Measurements from ENCODE around the gene LRP5.

Gene LRP5

GRCh38 chr11:68454767-68455166 is 142.4 kb downstream of the LRP5 start:
- Histone ChIP-seq H2BK120ac (ENCODE audit: low read depth, low read length) (no peak overlapping the region), H2AK5ac (ENCODE audit: low read length, severe bottlenecking) (no peak overlapping the region), H3K23ac (ENCODE audit: low read length in 2 of 2) (no peak overlapping the region), H2BK12ac (ENCODE audit: low read length in 2 of 2) (no peak overlapping the region), H3K18ac (ENCODE audit: low read depth in 1 of 2, low read length in 2 of 2) (no peak overlapping the region), H3K4me3 (ENCODE audit: insufficient read depth in 1 of 2, low read depth in 1 of 2, low read length in 2 of 2) (no peak overlapping the region), H4K91ac (ENCODE audit: low read length) (no peak overlapping the region), H3K14ac (ENCODE audit: low read length in 2 of 2) (no peak overlapping the region), H3K27me3 (ENCODE audit: control insufficient read depth in 1 of 2, insufficient read depth in 1 of 2, low read length in 2 of 2) (peaks cover 0 to 15% of the 10 kb centered on the region in 2 experiments), H3K27ac (ENCODE audit: low read length, poor library complexity, severe bottlenecking) (no peak overlapping the region), H2AFZ (ENCODE audit: low read depth, low read length) (no peak overlapping the region), H3K9me3 (ENCODE audit: control insufficient read depth, low read length) (no peaks in the 10 kb centered on the region), H2BK5ac (ENCODE audit: low read depth, low read length, poor library complexity, severe bottlenecking) (no peak overlapping the region), H3K4me1 (ENCODE audit: control insufficient read depth, insufficient read depth, low read depth, low read length) (peaks cover 2% of the 10 kb centered on the region), H3K9ac (ENCODE audit: low read length) (no peak overlapping the region), H4K8ac (ENCODE audit: low read length) (no peak overlapping the region), H2BK15ac (ENCODE audit: low read depth, poor library complexity, severe bottlenecking) (no peak overlapping the region), H3K4ac (ENCODE audit: low read depth in 1 of 2, low read length in 2 of 2) (no peak overlapping the region), H3K36me3 (ENCODE audit: control insufficient read depth in 1 of 2, insufficient read depth in 2 of 2, low read depth in 1 of 2, low read length in 2 of 2) (peaks cover 0 to 3% of the 10 kb centered on the region in 2 experiments), H3K4me2 (ENCODE audit: low read length, poor library complexity, severe bottlenecking) (no peak overlapping the region), H3K79me1 (replicated peaks; ENCODE audit: low read length, poor library complexity, severe bottlenecking) (no peaks in the 10 kb centered on the region)
- no peak for DNase-seq
- WGBS = 61% methylated on average over 8 of the region's 8 CpGs

- no peak overlapping the region for H4K91ac ChIP-seq (ENCODE audit: low read length)
- H2BK120ac ChIP-seq (ENCODE audit: low read depth, low read length) = no peak overlapping the region
- no peak overlapping the region for H3K23ac ChIP-seq (ENCODE audit: low read length in 2 of 2)
- H3K27ac ChIP-seq (ENCODE audit: low read length, poor library complexity, severe bottlenecking) = no peak overlapping the region
- H2BK5ac ChIP-seq (ENCODE audit: low read depth, low read length, poor library complexity, severe bottlenecking) = no peak overlapping the region
- H3K4me3 ChIP-seq (ENCODE audit: insufficient read depth in 1 of 2, low read depth in 1 of 2, low read length in 2 of 2) = no peak overlapping the region
- H4K8ac ChIP-seq (ENCODE audit: low read length) = no peak overlapping the region
- H3K9me3 ChIP-seq (ENCODE audit: control insufficient read depth, low read length) = no peaks in the 10 kb centered on the region
- no peak overlapping the region for H3K4me2 ChIP-seq (ENCODE audit: low read length, poor library complexity, severe bottlenecking)
- no peak for DNase-seq
- H2AK5ac ChIP-seq (ENCODE audit: low read length, severe bottlenecking) = no peak overlapping the region
- no peak overlapping the region for H3K18ac ChIP-seq (ENCODE audit: low read depth in 1 of 2, low read length in 2 of 2)
- H3K79me1 ChIP-seq (replicated peaks; ENCODE audit: low read length, poor library complexity, severe bottlenecking) = no peaks in the 10 kb centered on the region
- no peaks in the 10 kb centered on the region for H3K36me3 ChIP-seq (ENCODE audit: control insufficient read depth in 1 of 2, insufficient read depth in 2 of 2, low read depth in 1 of 2, low read length in 2 of 2)
- H2BK12ac ChIP-seq (ENCODE audit: low read length in 2 of 2) = no peak overlapping the region
- H3K14ac ChIP-seq (ENCODE audit: low read length in 2 of 2) = no peak overlapping the region
- peaks cover 2% of the 10 kb centered on the region for H3K4me1 ChIP-seq (ENCODE audit: control insufficient read depth, insufficient read depth, low read depth, low read length)
- H2AFZ ChIP-seq (ENCODE audit: low read depth, low read length) = no peak overlapping the region
- H3K9ac ChIP-seq (ENCODE audit: low read length) = no peak overlapping the region
- H2BK15ac ChIP-seq (ENCODE audit: low read depth, poor library complexity, severe bottlenecking) = no peak overlapping the region
- no peak overlapping the region for H3K4ac ChIP-seq (ENCODE audit: low read depth in 1 of 2, low read length in 2 of 2)
- H3K27me3 ChIP-seq (ENCODE audit: control insufficient read depth in 1 of 2, insufficient read depth in 1 of 2, low read length in 2 of 2) = peaks cover 0 to 15% of the 10 kb centered on the region in 2 experiments
- WGBS = 90% methylated on average over 8 of the region's 8 CpGs
Measured at GRCh38 chr11:68455485-68455884, 143.1 kb downstream of the LRP5 start.

GRCh38 chr11:68457216-68457897 is 145.0 kb downstream of the LRP5 start:
- H3K23ac ChIP-seq (ENCODE audit: low read length in 2 of 2) = no peak overlapping the region
- no peak overlapping the region for H3K9ac ChIP-seq (ENCODE audit: low read length)
- H2AFZ ChIP-seq (ENCODE audit: low read depth, low read length) = no peak overlapping the region

GRCh38 chr11:68457898-68458249 is 145.5 kb downstream of the LRP5 start:
- H3K27me3 ChIP-seq (ENCODE audit: control insufficient read depth in 1 of 2, insufficient read depth in 1 of 2, low read length in 2 of 2) = peaks cover 0 to 15% of the 10 kb centered on the region in 2 experiments
- H3K14ac ChIP-seq (ENCODE audit: low read length in 2 of 2) = no peak overlapping the region
- H3K4me1 ChIP-seq (ENCODE audit: control insufficient read depth, insufficient read depth, low read depth, low read length) = peaks cover 4% of the 10 kb centered on the region
- H3K9me3 ChIP-seq (ENCODE audit: control insufficient read depth, low read length) = no peaks in the 10 kb centered on the region
- H4K8ac ChIP-seq (ENCODE audit: low read length) = no peak overlapping the region
- no peaks in the 10 kb centered on the region for H3K36me3 ChIP-seq (ENCODE audit: control insufficient read depth in 1 of 2, insufficient read depth in 2 of 2, low read depth in 1 of 2, low read length in 2 of 2)
- H3K4ac ChIP-seq (ENCODE audit: low read depth in 1 of 2, low read length in 2 of 2) = no peak overlapping the region
- no peak overlapping the region for H4K91ac ChIP-seq (ENCODE audit: low read length)
- no peaks in the 10 kb centered on the region for H3K79me1 ChIP-seq (replicated peaks; ENCODE audit: low read length, poor library complexity, severe bottlenecking)
- H2BK120ac ChIP-seq (ENCODE audit: low read depth, low read length) = no peak overlapping the region
- no peak overlapping the region for H2BK12ac ChIP-seq (ENCODE audit: low read length in 2 of 2)
- no peak overlapping the region for H2AK5ac ChIP-seq (ENCODE audit: low read length, severe bottlenecking)
- no peak overlapping the region for H3K4me3 ChIP-seq (ENCODE audit: insufficient read depth in 1 of 2, low read depth in 1 of 2, low read length in 2 of 2)
- no peak overlapping the region for H2BK15ac ChIP-seq (ENCODE audit: low read depth, poor library complexity, severe bottlenecking)
- 95% methylated on average over 7 of the region's 7 CpGs for WGBS
- no peak overlapping the region for H2BK5ac ChIP-seq (ENCODE audit: low read depth, low read length, poor library complexity, severe bottlenecking)
- no peak overlapping the region for H2AFZ ChIP-seq (ENCODE audit: low read depth, low read length)
- DNase-seq = no peak
- H3K27ac ChIP-seq (ENCODE audit: low read length, poor library complexity, severe bottlenecking) = no peak overlapping the region
- no peak overlapping the region for H3K9ac ChIP-seq (ENCODE audit: low read length)
- H3K18ac ChIP-seq (ENCODE audit: low read depth in 1 of 2, low read length in 2 of 2) = no peak overlapping the region
- no peak overlapping the region for H3K4me2 ChIP-seq (ENCODE audit: low read length, poor library complexity, severe bottlenecking)
- no peak overlapping the region for H3K23ac ChIP-seq (ENCODE audit: low read length in 2 of 2)

More at GRCh38 chr11:68457216-68457897, 145.0 kb downstream of the LRP5 start:
- Histone ChIP-seq H4K91ac (ENCODE audit: low read length) (no peak overlapping the region), H3K27ac (ENCODE audit: low read length, poor library complexity, severe bottlenecking) (no peak overlapping the region), H3K14ac (ENCODE audit: low read length in 2 of 2) (no peak overlapping the region), H4K8ac (ENCODE audit: low read length) (no peak overlapping the region), H3K4me3 (ENCODE audit: insufficient read depth in 1 of 2, low read depth in 1 of 2, low read length in 2 of 2) (no peak overlapping the region), H3K36me3 (ENCODE audit: control insufficient read depth in 1 of 2, insufficient read depth in 2 of 2, low read depth in 1 of 2, low read length in 2 of 2) (no peaks in the 10 kb centered on the region), H3K4me1 (ENCODE audit: control insufficient read depth, insufficient read depth, low read depth, low read length) (peaks cover 2% of the 10 kb centered on the region), H3K79me1 (replicated peaks; ENCODE audit: low read length, poor library complexity, severe bottlenecking) (no peaks in the 10 kb centered on the region), H2BK12ac (ENCODE audit: low read length in 2 of 2) (no peak overlapping the region), H2AK5ac (ENCODE audit: low read length, severe bottlenecking) (no peak overlapping the region), H2BK120ac (ENCODE audit: low read depth, low read length) (no peak overlapping the region), H2BK5ac (ENCODE audit: low read depth, low read length, poor library complexity, severe bottlenecking) (no peak overlapping the region), H3K4me2 (ENCODE audit: low read length, poor library complexity, severe bottlenecking) (no peak overlapping the region), H3K4ac (ENCODE audit: low read depth in 1 of 2, low read length in 2 of 2) (no peak overlapping the region), H3K18ac (ENCODE audit: low read depth in 1 of 2, low read length in 2 of 2) (no peak overlapping the region), H2BK15ac (ENCODE audit: low read depth, poor library complexity, severe bottlenecking) (no peak overlapping the region), H3K27me3 (ENCODE audit: control insufficient read depth in 1 of 2, insufficient read depth in 1 of 2, low read length in 2 of 2) (peaks cover 0 to 15% of the 10 kb centered on the region in 2 experiments), H3K9me3 (ENCODE audit: control insufficient read depth, low read length) (no peaks in the 10 kb centered on the region)
- DNase-seq = no peak
- WGBS = 84% methylated on average over 7 of the region's 8 CpGs
